GM12878 (cell line): Measurements from ENCODE around the gene KLHL3. TPM values are rescaled to one million over a fixed set of nuclear protein-coding genes. Genes with fewer than 3 reads are reported as not detected.

Experiments
- ATAC-seq: fragments of 200-7000 bp; cut with Tn5 transposase; 3 replicates; pipeline ENCODE4 v1.9.1; 2020; ENCODE audit warnings: mild to moderate bottlenecking, moderate library complexity
- BruUV-seq: library from RNA; stranded (reverse); fragments of 400-500 nt; replicated peaks from 2 replicates; lab custom pipeline; 2021; lab: Mats Ljungman, UMichigan
- CTCF ChIA-PET: fragments of 300-600 bp; sonication (Branson Sonifier 250); formaldehyde crosslinking; extraction: SDS; loops from one replicate; lab custom pipeline; 2021; ENCODE audit warnings: inconsistent platforms; lab: Yijun Ruan, JAX
- POLR2A ChIA-PET: fragments of 350-600 bp; formaldehyde crosslinking; extraction: SDS; loops from one replicate; lab custom pipeline; 2021; ENCODE audit warnings: inconsistent platforms; lab: Charles Lee
- RAD21 ChIA-PET: fragments of 300-600 bp; sonication (Branson Sonifier 250); formaldehyde crosslinking; loops from one replicate; lab custom pipeline; 2023; ENCODE audit warnings: antibody characterized with exemption; ENCODE audit not compliant: unreplicated experiment; lab: Charles Lee
- SMC1A ChIA-PET: fragments of 300-600 bp; sonication (Branson Sonifier 250); formaldehyde crosslinking; loops from one replicate; lab custom pipeline; 2023; ENCODE audit not compliant: unreplicated experiment, uncharacterized antibody; lab: Charles Lee
- DNase-seq: peaks from one replicate; pipeline ENCODE4 v3.0.0-alpha.2; 2011; ENCODE audit warnings: low read depth, low spot score
- FAIRE-seq: peaks from 3 replicates; lab custom pipeline; 2011; peaks lifted over from hg19 to GRCh38; lab: Jason Lieb, UNC
- H2AFZ ChIP-seq: 2 replicates; pipeline ENCODE4 v1.6.0; 2011; ENCODE audit warnings: low read depth, low read length, control low read depth; ENCODE audit not compliant: control insufficient read depth
- H3K27ac ChIP-seq: 2 replicates; pipeline ENCODE4 v1.5.1; 2011; ENCODE audit warnings: control low read depth; ENCODE audit not compliant: control insufficient read depth, insufficient read depth
- H3K27me3 ChIP-seq, 2 experiments: replicated peaks in 1 of 2; 2 replicates each; pipeline versions ENCODE4 v1.6.0 to v1.6.1; 2011; ENCODE audit warnings: low read length in 1 of 2; ENCODE audit not compliant: control insufficient read depth in 2 of 2, insufficient read depth in 2 of 2
- H3K36me3 ChIP-seq, 2 experiments: 2 replicates each; pipeline ENCODE4 v1.5.1; 2011; ENCODE audit warnings: low read length in 1 of 2; ENCODE audit not compliant: control insufficient read depth in 2 of 2, insufficient read depth in 2 of 2
- H3K4me1 ChIP-seq: 2 replicates; pipeline ENCODE4 v1.6.1; 2011; ENCODE audit warnings: mild to moderate bottlenecking, low read length, moderate library complexity, mixed read lengths; ENCODE audit not compliant: control insufficient read depth, insufficient read depth
- H3K4me2 ChIP-seq: 2 replicates; pipeline ENCODE4 v1.6.0; 2011; ENCODE audit warnings: control low read depth; ENCODE audit not compliant: control insufficient read depth, insufficient read depth
- H3K4me3 ChIP-seq: fragments of 200-600 bp; sonication (generic); 2 replicates; pipeline ENCODE4 v1.5.1; 2016
- H3K79me2 ChIP-seq: 2 replicates; pipeline ENCODE4 v1.6.0; 2011; ENCODE audit warnings: low read length; ENCODE audit not compliant: control insufficient read depth, insufficient read depth
- H3K9ac ChIP-seq: 2 replicates; pipeline ENCODE4 v1.8.0; 2011; ENCODE audit warnings: low read length, control low read depth, mixed read lengths; ENCODE audit not compliant: control insufficient read depth, insufficient read depth
- H3K9me3 ChIP-seq: replicated peaks from 3 replicates; pipeline ENCODE4 v1.5.1; 2011; ENCODE audit warnings: mild to moderate bottlenecking, low read length; ENCODE audit not compliant: control insufficient read depth, insufficient read depth
- H4K20me1 ChIP-seq: 2 replicates; pipeline ENCODE4 v1.6.0; 2011; ENCODE audit not compliant: control insufficient read depth, insufficient read depth
- CREM ChIP-seq: IDR thresholded peaks from 2 replicates; pipeline ENCODE4 v1.6.1; 2014; ENCODE audit warnings: antibody characterized with exemption, low read depth
- EED ChIP-seq: sonication (generic); IDR thresholded peaks from 2 replicates; pipeline ENCODE4 v1.6.1; 2016; ENCODE audit warnings: antibody characterized with exemption, low read depth
- HCFC1 ChIP-seq: fragments of 150-350 bp; IDR thresholded peaks from 2 replicates; pipeline ENCODE4 v1.6.1; 2014; ENCODE audit warnings: low read length
- TCF3 ChIP-seq: IDR thresholded peaks from 2 replicates; pipeline ENCODE4 v1.6.1; 2012; ENCODE audit warnings: low read depth, mild to moderate bottlenecking, low read length, borderline replicate concordance; ENCODE audit not compliant: insufficient read depth
- ZZZ3 ChIP-seq: IDR thresholded peaks from 2 replicates; pipeline ENCODE4 v1.6.1; 2011; ENCODE audit warnings: low read depth; ENCODE audit not compliant: control insufficient read depth, insufficient read length
- WGBS: methylation state at CpG from one replicate; pipeline ENCODE4 v1.1.6; 2016; ENCODE audit warnings: low lambda C conversion rate; ENCODE audit not compliant: insufficient replicate concordance, insufficient coverage; ENCODE audit errors: missing lambda C conversion rate; 5-methylcytosine and 5-hydroxymethylcytosine counted together
- in situ Hi-C: fragments of 300-500 bp; cut with MboI; formaldehyde crosslinking; loops from 9 replicates; pipeline ENCODE4 v1.14.3; 2018; ENCODE audit warnings: mixed read lengths
- intact Hi-C: fragments of 100-400 bp; cut with micrococcal nuclease; formaldehyde crosslinking; loops from one replicate; pipeline ENCODE4 v1.14.2; 2022; ENCODE audit not compliant: unreplicated experiment
- polyA plus RNA-seq, 11 experiments: library from polyadenylated mRNA; depleted of rRNA in 4 of 11; unstranded in 6 of 11; stranded (reverse) in 5 of 11; fragments of >200 nt; fragmentation: Nextera tagmentation in 4 of 11; fragmentation: Illumina TruSeq in 1 of 11; extraction: Ambion mirVana in 4 of 11; extraction: Trizol in 1 of 11; gene quantifications; 1 replicate in 1 of 11; 2 replicates in 10 of 11; pipeline versions ENCODE4 v1.2.1 to v1.2.3, GENCODE V29; 2011 to 2016; ENCODE audit warnings: inconsistent platforms in 2 of 11, missing spikeins in 2 of 11, low read depth in 1 of 11
- total RNA-seq, 4 experiments: library from RNA; depleted of rRNA in 3 of 4; stranded (reverse); fragments of >200 nt in 3 of 4; fragmentation: Illumina TruSeq in 1 of 4; extraction: Trizol in 1 of 4; gene quantifications; 2 replicates each; pipeline versions ENCODE4 v1.2.1 to v1.2.3, GENCODE V29; 2013 to 2021
- TF ChIP-seq, protein P1 (sequence below): IDR thresholded peaks from 2 replicates; pipeline ENCODE4 v1.6.1; 2012; ENCODE audit warnings: low read depth, low read length, improper control_type of control experiment
- TF ChIP-seq, protein P2 (sequence below): fragments of 450-650 bp; conservative IDR thresholded peaks from 2 replicates; pipeline ENCODE4 v1.6.1; 2017; ENCODE audit warnings: mild to moderate bottlenecking, moderate library complexity

KLHL3 gene
- total and polyA plus RNA-seq, 10 of the 15 experiments (the other 5 are each of a cell fraction or from before 2014, with no cell fraction given) = 1.7 to 11.7 (median 5.6) TPM

DNA sequence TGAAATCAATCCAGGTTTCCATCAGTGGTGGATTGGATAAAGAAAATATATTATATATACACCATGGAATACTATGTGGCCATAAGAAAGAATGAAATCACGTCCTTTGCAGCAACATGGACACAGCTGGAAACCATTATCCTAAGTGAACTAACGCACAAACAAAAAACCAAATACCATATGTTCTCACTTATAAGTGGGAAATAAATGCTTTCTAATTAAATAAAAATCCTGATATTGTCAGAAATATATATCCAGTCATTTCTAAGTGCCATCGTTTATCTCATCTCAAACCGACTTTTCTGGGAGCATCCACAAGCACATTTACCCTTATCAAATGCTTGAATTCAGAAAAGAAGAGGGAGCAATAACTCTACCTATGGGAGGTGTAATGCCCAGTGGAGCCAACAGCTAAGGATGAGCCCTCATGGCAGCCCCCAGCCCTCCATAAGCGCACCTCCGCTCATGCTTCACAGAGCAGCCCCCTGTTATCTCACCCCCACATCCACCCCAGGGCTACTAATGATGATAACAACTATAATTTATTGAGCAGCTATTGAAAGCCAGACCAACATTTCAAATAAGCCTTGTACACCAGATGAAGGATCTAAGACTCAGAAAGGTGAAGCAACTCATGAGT lies 135.0 kb downstream of the KLHL3 start:
- in situ Hi-C loops = no loop called here
- SMC1A ChIA-PET = no interaction called here

DNA sequence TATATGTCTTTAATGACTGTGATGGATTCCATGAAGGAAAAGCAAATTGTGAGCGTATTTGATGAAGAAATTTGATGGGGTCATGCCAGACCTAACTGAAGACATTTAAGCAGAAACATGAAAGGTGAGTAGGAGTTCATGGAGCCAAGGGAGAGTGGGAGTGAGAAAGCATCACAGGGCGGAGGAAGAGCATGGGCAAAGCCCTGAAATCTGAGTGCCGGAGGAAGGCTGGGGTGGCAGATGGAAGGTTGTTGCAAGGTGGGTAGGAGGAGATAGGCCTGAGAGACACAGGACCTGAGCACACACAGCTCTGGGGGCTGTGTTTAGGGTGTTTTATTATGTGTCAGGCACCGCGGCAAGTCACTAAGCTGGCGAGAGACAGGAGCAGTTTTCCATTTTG lies 136.4 kb downstream of the KLHL3 start:
- no peaks in the 10 kb centered on the region for H3K79me2 ChIP-seq
- intact Hi-C loops (no loop called here), in situ Hi-C loops (no loop called here)
- no peak for FAIRE-seq
- WGBS = 39% methylated on average over 6 of the region's 6 CpGs
- ChIA-PET CTCF (interaction anchor here (0.7 kb wide), 1 partner anchor 30 kb away, joined by 7 read pairs; no protein-coding TSS in a partner anchor), POLR2A (no interaction called here), SMC1A (interaction anchor here (0.5 kb wide), 2 partner anchors 147 to 443 kb away, joined by 3 read pairs; no protein-coding TSS in a partner anchor), RAD21 (no interaction called here)
- no peak overlapping the region for H3K9ac ChIP-seq
- H3K27ac ChIP-seq = no peak overlapping the region
- ATAC-seq = no peak
- no peaks in the 10 kb centered on the region for H3K9me3 ChIP-seq
- no peak overlapping the region for H2AFZ ChIP-seq
- no peaks in the 10 kb centered on the region; a peak in 2 of 4 replicates for H3K27me3 ChIP-seq
- no peak overlapping the region for H3K4me2 ChIP-seq
- H3K36me3 ChIP-seq = no peaks in the 10 kb centered on the region
- H3K4me3 ChIP-seq = no peak overlapping the region
- DNase-seq = no peak
- H3K4me1 ChIP-seq = no peaks in the 10 kb centered on the region
- no TSS peak for BruUV-seq
- no peaks in the 10 kb centered on the region for H4K20me1 ChIP-seq
- TF ChIP-seq CREM (no peak), EED (no peak)
- TF ChIP-seq, protein P1, sequence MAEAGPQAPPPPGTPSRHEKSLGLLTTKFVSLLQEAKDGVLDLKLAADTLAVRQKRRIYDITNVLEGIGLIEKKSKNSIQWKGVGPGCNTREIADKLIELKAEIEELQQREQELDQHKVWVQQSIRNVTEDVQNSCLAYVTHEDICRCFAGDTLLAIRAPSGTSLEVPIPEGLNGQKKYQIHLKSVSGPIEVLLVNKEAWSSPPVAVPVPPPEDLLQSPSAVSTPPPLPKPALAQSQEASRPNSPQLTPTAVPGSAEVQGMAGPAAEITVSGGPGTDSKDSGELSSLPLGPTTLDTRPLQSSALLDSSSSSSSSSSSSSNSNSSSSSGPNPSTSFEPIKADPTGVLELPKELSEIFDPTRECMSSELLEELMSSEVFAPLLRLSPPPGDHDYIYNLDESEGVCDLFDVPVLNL = no peak
- TF ChIP-seq, all 136 proteins: peak for 0

More for the DNA sequence above, 135.0 kb downstream of the KLHL3 start:
- H4K20me1 ChIP-seq = no peaks in the 10 kb centered on the region
- intact Hi-C loops = no loop called here
- RAD21 ChIA-PET = no interaction called here
- H3K79me2 ChIP-seq = no peaks in the 10 kb centered on the region
- no peak for FAIRE-seq
- no peak for DNase-seq
- TF ChIP-seq, protein P2, sequence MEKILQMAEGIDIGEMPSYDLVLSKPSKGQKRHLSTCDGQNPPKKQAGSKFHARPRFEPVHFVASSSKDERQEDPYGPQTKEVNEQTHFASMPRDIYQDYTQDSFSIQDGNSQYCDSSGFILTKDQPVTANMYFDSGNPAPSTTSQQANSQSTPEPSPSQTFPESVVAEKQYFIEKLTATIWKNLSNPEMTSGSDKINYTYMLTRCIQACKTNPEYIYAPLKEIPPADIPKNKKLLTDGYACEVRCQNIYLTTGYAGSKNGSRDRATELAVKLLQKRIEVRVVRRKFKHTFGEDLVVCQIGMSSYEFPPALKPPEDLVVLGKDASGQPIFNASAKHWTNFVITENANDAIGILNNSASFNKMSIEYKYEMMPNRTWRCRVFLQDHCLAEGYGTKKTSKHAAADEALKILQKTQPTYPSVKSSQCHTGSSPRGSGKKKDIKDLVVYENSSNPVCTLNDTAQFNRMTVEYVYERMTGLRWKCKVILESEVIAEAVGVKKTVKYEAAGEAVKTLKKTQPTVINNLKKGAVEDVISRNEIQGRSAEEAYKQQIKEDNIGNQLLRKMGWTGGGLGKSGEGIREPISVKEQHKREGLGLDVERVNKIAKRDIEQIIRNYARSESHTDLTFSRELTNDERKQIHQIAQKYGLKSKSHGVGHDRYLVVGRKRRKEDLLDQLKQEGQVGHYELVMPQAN = no peak
- no peak for TF ChIP-seq TCF3
- TF ChIP-seq HCFC1 = no peak
- TF ChIP-seq ZZZ3 = no peak
- TF ChIP-seq, all 136 proteins: peak for 0
- peaks cover 0 to 10% of the 10 kb centered on the region in 2 experiments; a peak in 3 of 4 replicates for H3K27me3 ChIP-seq
- no peak overlapping the region for H3K27ac ChIP-seq
- no peaks in the 10 kb centered on the region for H3K4me1 ChIP-seq
- no peak overlapping the region for H2AFZ ChIP-seq
- ChIA-PET CTCF (no interaction called here), POLR2A (no interaction called here)
- no peaks in the 10 kb centered on the region for H3K36me3 ChIP-seq
- no peak overlapping the region for H3K4me2 ChIP-seq
- no peak for ATAC-seq
- no TSS peak for BruUV-seq
- no peak overlapping the region for H3K9ac ChIP-seq
- H3K9me3 ChIP-seq = no peaks in the 10 kb centered on the region
- no peak overlapping the region for H3K4me3 ChIP-seq
- WGBS = 11% methylated on average over 6 of the region's 6 CpGs
